ENCODE results near the gene RPL29.
A peak's percentile ranks its signal among the peaks of the same experiment; 100 is the strongest.
"Not testable (repeated sequence)": the region's sequence is repeated elsewhere in the genome, so short reads cannot be mapped to it uniquely, and the experiment has no call there.

The RPL29 gene

GRCh38 chr3:51995346-51996163 is at the start of gene RPL29:
Gene RPL29, minus strand, starts transcription at chr3:51995895. Its CDS starts 434 bp downstream, at chr3:51995461.
- H3K36me3 ChIP-seq (ENCODE audit: control insufficient read depth, insufficient read depth, low read length) = peaks cover 20% of the 10 kb centered on the region
- no peaks in the 10 kb centered on the region for H3K27me3 ChIP-seq (replicated peaks; ENCODE audit: control insufficient read depth, insufficient read depth, low read length)
- no peak for TF ChIP-seq CTCF (IDR thresholded peaks at IDR 0.05; ENCODE audit: insufficient read depth, low read length, poor library complexity, severe bottlenecking)
- H3K4me3 ChIP-seq (replicated peaks; ENCODE audit: low read depth, low read length) = peak within 1 kb of the TSS; percentile 99
- DNase-seq (ENCODE audit: extremely low read depth, insufficient read length) = peak; percentile 88

GRCh38 chr3:52044869-52045619 is 49.3 kb upstream of the RPL29 start:
- Histone ChIP-seq H3K4me3 (replicated peaks; ENCODE audit: low read depth, low read length) (no peak overlapping the region), H3K36me3 (ENCODE audit: control insufficient read depth, insufficient read depth, low read length) (peaks cover 7% of the 10 kb centered on the region), H3K27me3 (replicated peaks; ENCODE audit: control insufficient read depth, insufficient read depth, low read length) (no peaks in the 10 kb centered on the region)
- TF ChIP-seq CTCF (IDR thresholded peaks at IDR 0.05; ENCODE audit: insufficient read depth, low read length, poor library complexity, severe bottlenecking) = peak; percentile 16
- no peak for DNase-seq (ENCODE audit: extremely low read depth, insufficient read length)

GRCh38 chr3:52043750-52044149 is 48.1 kb upstream of the RPL29 start:
- Histone ChIP-seq H3K4me3 (replicated peaks; ENCODE audit: low read depth, low read length) (no peak overlapping the region), H3K36me3 (ENCODE audit: control insufficient read depth, insufficient read depth, low read length) (peaks cover 3% of the 10 kb centered on the region; the same call in 1 of the 2 replicates), H3K27me3 (replicated peaks; ENCODE audit: control insufficient read depth, insufficient read depth, low read length) (no peaks in the 10 kb centered on the region)
- TF ChIP-seq CTCF (IDR thresholded peaks at IDR 0.05; ENCODE audit: insufficient read depth, low read length, poor library complexity, severe bottlenecking) = no peak
- no peak for DNase-seq (ENCODE audit: extremely low read depth, insufficient read length)

- not testable (repeated sequence) for DNase-seq (ENCODE audit: extremely low read depth, insufficient read length)
Measured at GRCh38 chr3:52043039-52043438, 47.3 kb upstream of the RPL29 start.

GRCh38 chr3:52041118-52041731 is 45.5 kb upstream of the RPL29 start:
- DNase-seq (ENCODE audit: extremely low read depth, insufficient read length) = no peak
- TF ChIP-seq CTCF (IDR thresholded peaks at IDR 0.05; ENCODE audit: insufficient read depth, low read length, poor library complexity, severe bottlenecking) = peak; percentile 28
- no peaks in the 10 kb centered on the region for H3K27me3 ChIP-seq (replicated peaks; ENCODE audit: control insufficient read depth, insufficient read depth, low read length)
- no peak overlapping the region for H3K4me3 ChIP-seq (replicated peaks; ENCODE audit: low read depth, low read length)
- H3K36me3 ChIP-seq (ENCODE audit: control insufficient read depth, insufficient read depth, low read length) = no peaks in the 10 kb centered on the region

More at GRCh38 chr3:52043039-52043438, 47.3 kb upstream of the RPL29 start:
- H3K36me3 ChIP-seq (ENCODE audit: control insufficient read depth, insufficient read depth, low read length); H3K4me3 ChIP-seq (replicated peaks; ENCODE audit: low read depth, low read length); H3K27me3 ChIP-seq (replicated peaks; ENCODE audit: control insufficient read depth, insufficient read depth, low read length): not testable (repeated sequence)

- no peaks in the 10 kb centered on the region for H3K36me3 ChIP-seq (ENCODE audit: control insufficient read depth, insufficient read depth, low read length)
- no peaks in the 10 kb centered on the region for H3K27me3 ChIP-seq (replicated peaks; ENCODE audit: control insufficient read depth, insufficient read depth, low read length)
- TF ChIP-seq CTCF (IDR thresholded peaks at IDR 0.05; ENCODE audit: insufficient read depth, low read length, poor library complexity, severe bottlenecking) = no peak
- no peak overlapping the region for H3K4me3 ChIP-seq (replicated peaks; ENCODE audit: low read depth, low read length)
- DNase-seq (ENCODE audit: extremely low read depth, insufficient read length) = no peak
Measured at GRCh38 chr3:52040600-52040999, 44.9 kb upstream of the RPL29 start.

Data from GM06990 (cell line).